Measurements from ENCODE around the gene KCNQ5. TPM values are rescaled to one million over a fixed set of nuclear protein-coding genes. Genes with fewer than 3 reads are reported as not detected.

KCNQ5 gene
- total and polyA plus RNA-seq, 2 donors (not counting 1 experiment from before 2014, with no cell fraction given) = 0.74 to 4.6 TPM

- no peak overlapping the region for H3K4me3 ChIP-seq (replicated peaks in 1 of 4; ENCODE audit: control extremely low read depth in 1 of 4, insufficient read depth in 1 of 4, low read depth in 3 of 4, low read length in 4 of 4)
- no peak overlapping the region for H3K4me2 ChIP-seq (ENCODE audit: extremely low read depth, insufficient read depth, low read length)
- H3K27me3 ChIP-seq (ENCODE audit: control insufficient read depth, insufficient read depth, low read length) = no peaks in the 10 kb centered on the region
- no peak for DNase-seq (ENCODE audit: low read depth in 2 of 2)
- H3K9ac ChIP-seq (ENCODE audit: insufficient read depth, low read length) = no peak overlapping the region
- H3K4me1 ChIP-seq (ENCODE audit: control insufficient read depth, extremely low read depth, insufficient read depth, low read length) = peaks cover 3% of the 10 kb centered on the region
- no peaks in the 10 kb centered on the region for H4K20me1 ChIP-seq (ENCODE audit: control insufficient read depth, extremely low read depth, insufficient read depth, low read length)
- H3K79me2 ChIP-seq (ENCODE audit: control insufficient read depth, insufficient read depth, low read length) = no peaks in the 10 kb centered on the region
- TF ChIP-seq EZH2 (IDR thresholded peaks at IDR 0.05; ENCODE audit: low read length, missing control alignments) = no peak
- TF ChIP-seq CTCF (conservative IDR thresholded peaks at IDR 0.05 in 1 of 2, IDR thresholded peaks at IDR 0.05 in 1 of 2; ENCODE audit: low read depth in 1 of 2, low read length in 2 of 2) = no peak
- H3K9me3 ChIP-seq (ENCODE audit: control insufficient read depth, insufficient read depth, low read depth, low read length) = no peaks in the 10 kb centered on the region
- no peak overlapping the region for H3K27ac ChIP-seq (ENCODE audit: insufficient read depth, low read length)
- no peak overlapping the region for H2AFZ ChIP-seq (ENCODE audit: low read length)
- H3K36me3 ChIP-seq (ENCODE audit: control insufficient read depth, insufficient read depth, low read length) = no peaks in the 10 kb centered on the region
Observed at GRCh38 chr6:72654071-72654621, 32.3 kb downstream of the KCNQ5 start.

GRCh38 chr6:72657407-72658197 lies 35.7 kb downstream of the KCNQ5 start:
- Histone ChIP-seq H3K9ac (ENCODE audit: insufficient read depth, low read length) (no peak overlapping the region), H3K27me3 (ENCODE audit: control insufficient read depth, insufficient read depth, low read length) (no peaks in the 10 kb centered on the region), H3K4me2 (ENCODE audit: extremely low read depth, insufficient read depth, low read length) (no peak overlapping the region), H3K27ac (ENCODE audit: insufficient read depth, low read length) (no peak overlapping the region), H2AFZ (ENCODE audit: low read length) (no peak overlapping the region), H4K20me1 (ENCODE audit: control insufficient read depth, extremely low read depth, insufficient read depth, low read length) (no peaks in the 10 kb centered on the region), H3K4me1 (ENCODE audit: control insufficient read depth, extremely low read depth, insufficient read depth, low read length) (no peaks in the 10 kb centered on the region), H3K36me3 (ENCODE audit: control insufficient read depth, insufficient read depth, low read length) (no peaks in the 10 kb centered on the region), H3K79me2 (ENCODE audit: control insufficient read depth, insufficient read depth, low read length) (no peaks in the 10 kb centered on the region), H3K9me3 (ENCODE audit: control insufficient read depth, insufficient read depth, low read depth, low read length) (no peaks in the 10 kb centered on the region), H3K4me3 (replicated peaks in 1 of 4; ENCODE audit: control extremely low read depth in 1 of 4, insufficient read depth in 1 of 4, low read depth in 3 of 4, low read length in 4 of 4) (no peak overlapping the region)
- peak in 1 of 2 donors; percentile 53 for DNase-seq (ENCODE audit: low read depth in 2 of 2)
- TF ChIP-seq CTCF (conservative IDR thresholded peaks at IDR 0.05 in 1 of 2, IDR thresholded peaks at IDR 0.05 in 1 of 2; ENCODE audit: low read depth in 1 of 2, low read length in 2 of 2) (no peak), EZH2 (IDR thresholded peaks at IDR 0.05; ENCODE audit: low read length, missing control alignments) (no peak)

- no peaks in the 10 kb centered on the region for H3K36me3 ChIP-seq (ENCODE audit: control insufficient read depth, insufficient read depth, low read length)
- no peaks in the 10 kb centered on the region for H4K20me1 ChIP-seq (ENCODE audit: control insufficient read depth, extremely low read depth, insufficient read depth, low read length)
- H3K4me3 ChIP-seq (replicated peaks in 1 of 4; ENCODE audit: control extremely low read depth in 1 of 4, insufficient read depth in 1 of 4, low read depth in 3 of 4, low read length in 4 of 4) = no peak overlapping the region
- no peak overlapping the region for H2AFZ ChIP-seq (ENCODE audit: low read length)
- H3K27ac ChIP-seq (ENCODE audit: insufficient read depth, low read length) = no peak overlapping the region
- no peaks in the 10 kb centered on the region for H3K79me2 ChIP-seq (ENCODE audit: control insufficient read depth, insufficient read depth, low read length)
- H3K9ac ChIP-seq (ENCODE audit: insufficient read depth, low read length) = no peak overlapping the region
- no peaks in the 10 kb centered on the region for H3K9me3 ChIP-seq (ENCODE audit: control insufficient read depth, insufficient read depth, low read depth, low read length)
- no peak for TF ChIP-seq CTCF (conservative IDR thresholded peaks at IDR 0.05 in 1 of 2, IDR thresholded peaks at IDR 0.05 in 1 of 2; ENCODE audit: low read depth in 1 of 2, low read length in 2 of 2)
- TF ChIP-seq EZH2 (IDR thresholded peaks at IDR 0.05; ENCODE audit: low read length, missing control alignments) = no peak
- no peaks in the 10 kb centered on the region for H3K27me3 ChIP-seq (ENCODE audit: control insufficient read depth, insufficient read depth, low read length)
- no peak for DNase-seq (ENCODE audit: low read depth in 2 of 2)
- no peak overlapping the region for H3K4me2 ChIP-seq (ENCODE audit: extremely low read depth, insufficient read depth, low read length)
- H3K4me1 ChIP-seq (ENCODE audit: control insufficient read depth, extremely low read depth, insufficient read depth, low read length) = no peaks in the 10 kb centered on the region
Observed at GRCh38 chr6:72659754-72660153, 37.9 kb downstream of the KCNQ5 start.
